GM18870 (cell line): ENCODE data around the gene WDR86.

Experiments used
- ATAC-seq: cut with Tn5 transposase; IDR thresholded peaks from one replicate; pipeline ENCODE4 v1.9.1; 2021; ENCODE audit warnings: moderate library complexity; ENCODE audit not compliant: unreplicated experiment

Gene WDR86

DNA sequence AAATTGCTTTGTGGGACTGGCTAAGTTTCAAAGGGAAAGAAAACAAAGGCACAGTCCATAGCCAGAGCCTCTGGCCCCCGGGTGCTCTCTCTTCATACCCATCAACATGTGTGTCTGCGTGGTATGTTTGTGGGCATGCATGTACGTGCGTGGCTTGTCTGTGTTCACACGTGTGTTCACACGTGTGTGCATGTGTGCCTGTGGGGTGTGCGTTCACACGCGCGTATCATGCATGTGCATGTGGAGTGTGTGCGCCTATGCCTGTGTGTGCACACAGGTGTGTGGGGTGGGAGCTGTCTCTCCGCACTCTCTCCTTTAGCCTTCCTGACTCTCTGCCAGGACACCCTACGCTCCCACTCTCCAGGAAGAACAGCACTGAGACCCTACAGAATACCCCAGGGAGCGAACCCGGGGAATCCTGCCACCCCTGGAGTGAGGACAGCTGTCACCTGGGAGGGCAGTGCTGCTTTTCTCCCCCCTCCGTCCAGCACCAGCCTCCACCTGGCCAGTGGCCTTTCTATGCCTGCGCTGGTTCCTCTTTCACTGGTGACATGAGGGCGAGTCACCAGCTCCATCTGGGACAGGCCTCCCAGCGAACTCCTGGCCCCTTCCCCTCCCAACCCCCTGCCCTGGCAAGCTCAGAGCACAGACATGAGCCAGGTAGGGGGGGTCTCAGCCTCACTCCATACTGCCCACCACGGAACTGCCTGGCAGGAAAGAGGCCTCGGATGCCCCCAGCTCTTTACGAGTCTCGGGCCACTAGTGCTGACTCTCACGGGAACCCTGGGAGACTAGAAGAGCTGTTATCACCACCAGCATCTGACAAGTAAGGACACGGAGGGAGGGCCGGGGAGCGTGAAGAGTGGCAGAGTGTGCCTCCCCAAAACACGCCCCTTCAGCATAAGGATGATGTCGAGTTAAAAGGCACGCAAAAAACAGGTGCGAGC is 16.5 kb downstream of the WDR86 start:
- ATAC-seq = no peak

DNA sequence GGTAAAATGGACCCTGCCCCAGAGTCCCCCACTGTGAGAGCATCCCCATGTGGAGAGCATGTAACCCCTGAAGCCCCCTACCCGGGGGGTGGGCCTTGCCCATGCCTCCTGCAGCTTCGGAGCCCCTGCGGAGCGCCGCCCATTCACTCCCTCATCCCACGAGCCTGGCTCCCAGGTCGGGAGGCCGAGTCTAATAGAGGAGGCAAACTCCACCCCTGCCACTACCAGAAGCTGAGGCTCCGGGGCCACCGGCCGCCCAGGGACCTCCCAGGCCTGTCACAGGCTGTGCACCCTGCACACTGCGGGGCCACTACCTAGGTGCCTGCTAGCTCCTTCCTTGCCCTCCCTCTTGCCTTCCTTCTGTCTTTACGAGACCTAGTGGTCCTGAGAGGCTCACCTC is 17.4 kb downstream of the WDR86 start:
- ATAC-seq = no peak

DNA sequence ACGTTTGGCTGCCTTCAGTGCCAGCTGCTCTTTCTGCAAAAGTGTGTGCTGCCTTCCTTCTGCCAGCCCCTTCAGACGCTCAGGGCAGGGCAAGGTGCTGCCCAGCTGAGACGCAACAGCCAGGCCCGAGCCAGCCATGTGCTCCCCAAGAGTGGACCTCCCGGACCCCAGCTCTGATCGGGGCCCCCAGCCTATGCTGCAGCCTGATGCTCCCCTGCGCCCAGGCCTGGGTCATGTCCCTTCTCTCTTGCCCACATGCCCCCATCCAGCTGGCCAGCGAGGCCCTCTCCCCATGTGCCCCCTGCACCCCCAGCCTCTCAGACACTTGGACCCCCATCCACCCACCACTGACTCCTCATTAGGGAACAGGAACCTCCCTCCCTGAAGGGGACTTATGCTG is 17.8 kb downstream of the WDR86 start:
- no peak for ATAC-seq

DNA sequence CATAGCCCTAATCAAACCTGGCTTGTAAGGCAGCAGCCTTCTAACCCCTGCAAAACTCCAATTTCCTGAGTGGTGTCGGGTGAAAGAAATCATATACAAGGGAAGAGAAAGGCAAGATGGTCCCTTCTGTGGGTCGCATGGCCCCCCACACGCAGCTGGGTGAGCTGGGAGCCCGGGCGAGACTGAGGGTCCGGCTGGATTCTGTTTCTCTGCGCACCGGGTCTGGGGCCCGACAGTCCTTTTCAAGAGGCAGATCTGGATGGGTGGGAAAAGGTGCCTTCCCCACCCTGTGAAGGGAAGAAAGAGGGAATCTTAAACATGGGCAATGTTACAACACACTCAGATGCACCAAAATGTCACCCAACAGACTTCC is 18.5 kb downstream of the WDR86 start:
- ATAC-seq = no peak

- ATAC-seq = no peak
Measured at GRCh38 chr7:151390598-151391357, 19.1 kb downstream of the WDR86 start.

GRCh38 chr7:151389768-151390597 is 19.9 kb downstream of the WDR86 start:
- ATAC-seq = no peak

GRCh38 chr7:151389096-151389767 is 20.6 kb downstream of the WDR86 start:
- no peak for ATAC-seq

GRCh38 chr7:151388430-151388829 is 21.4 kb downstream of the WDR86 start:
- no peak for ATAC-seq

DNA sequence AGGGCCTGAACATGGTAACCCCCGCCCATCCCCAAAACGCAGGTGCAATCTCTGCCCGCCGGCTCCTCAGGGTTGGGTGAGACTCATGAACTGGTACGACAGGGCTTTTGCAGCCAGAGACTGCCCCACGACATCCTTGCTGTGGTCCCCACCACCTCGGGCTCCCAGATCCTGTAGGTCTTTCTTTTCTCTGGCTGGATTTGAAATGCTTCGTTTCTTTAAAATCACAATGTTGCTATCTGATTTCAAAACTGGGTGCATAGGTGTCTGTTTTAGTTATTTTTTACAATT is 21.9 kb downstream of the WDR86 start:
- ATAC-seq = no peak

GRCh38 chr7:151387161-151388006 is 22.5 kb downstream of the WDR86 start:
- ATAC-seq = no peak

- no peak for ATAC-seq
Measured at GRCh38 chr7:151386301-151387160, 23.3 kb downstream of the WDR86 start.

- ATAC-seq = no peak
Measured at GRCh38 chr7:151385626-151386300, 24.1 kb downstream of the WDR86 start.

- no peak for ATAC-seq
Measured at GRCh38 chr7:151384776-151385625, 24.8 kb downstream of the WDR86 start.

- ATAC-seq = no peak
Measured at GRCh38 chr7:151384352-151384697, 25.5 kb downstream of the WDR86 start.

DNA sequence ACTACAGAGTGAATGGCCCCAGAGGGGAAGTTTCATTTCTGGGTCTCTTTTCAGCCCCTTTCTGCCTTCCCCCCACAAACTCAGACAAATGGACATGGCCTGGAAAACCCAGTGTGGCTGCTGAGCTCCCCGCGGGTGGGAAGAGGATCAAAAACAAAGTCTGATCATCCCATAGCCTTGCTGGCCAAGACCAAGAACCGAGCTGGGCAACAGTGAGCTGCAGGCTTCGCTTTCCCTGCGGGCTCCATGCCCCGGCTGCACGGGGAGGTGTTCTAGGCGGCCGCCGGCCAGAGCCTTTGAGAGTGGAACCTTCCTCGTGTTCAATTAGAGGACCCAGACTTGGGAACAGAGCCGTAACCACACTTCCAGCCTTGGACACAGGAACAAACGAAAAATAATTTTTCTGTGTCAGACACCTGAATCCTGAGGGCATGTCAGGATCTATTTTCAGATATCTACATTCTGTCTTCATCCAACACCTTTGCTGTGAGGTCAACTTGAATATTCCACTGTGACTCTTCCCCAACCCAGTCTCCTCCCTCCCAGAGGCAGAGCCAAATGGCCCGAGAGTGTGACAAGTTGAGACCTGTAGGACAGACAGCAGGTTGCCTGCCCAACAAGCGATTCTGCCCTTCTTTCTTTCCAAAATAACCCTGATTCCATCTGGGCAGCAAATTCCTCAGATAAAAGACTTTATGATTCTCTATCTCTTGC is 26.0 kb downstream of the WDR86 start:
- ATAC-seq = no peak

DNA sequence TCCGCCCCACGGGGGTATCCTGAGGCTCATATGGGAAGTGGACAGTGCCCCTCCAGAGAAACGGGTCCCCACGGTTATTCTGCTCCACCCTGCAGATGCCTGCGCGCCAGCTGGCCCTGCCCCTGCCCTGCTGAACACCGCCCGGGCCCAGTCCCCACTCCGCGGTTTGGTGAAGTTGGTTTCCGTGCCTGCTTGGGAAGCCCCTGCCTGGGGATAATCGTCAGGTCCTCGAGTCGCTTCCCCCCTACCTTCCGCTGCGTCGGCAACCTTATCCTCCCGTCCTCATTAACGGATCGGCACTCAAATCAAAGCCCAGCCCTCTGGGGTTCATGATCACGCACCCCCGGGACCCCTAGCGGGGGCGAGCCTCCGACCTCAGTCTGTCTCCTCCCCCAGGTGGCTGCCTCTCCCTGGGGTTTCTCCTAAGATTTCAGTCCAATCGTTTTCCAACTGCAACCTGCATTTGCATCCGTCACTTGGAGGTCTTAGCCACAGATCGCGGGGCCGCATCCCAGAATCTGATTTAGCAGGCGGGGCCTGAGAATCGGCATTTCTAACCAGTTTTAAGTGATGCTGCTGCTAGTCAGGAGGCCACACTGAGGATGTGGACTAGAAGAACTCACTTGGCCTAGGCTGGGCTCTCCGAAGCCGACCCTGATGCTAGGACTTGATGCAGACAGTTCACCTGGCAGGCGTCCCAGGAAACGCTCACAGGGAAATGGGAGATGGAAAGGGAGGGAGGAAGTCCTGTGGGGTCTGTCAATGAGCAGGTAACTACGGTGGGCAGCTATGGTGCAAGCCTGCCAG is 27.6 kb downstream of the WDR86 start:
- ATAC-seq = no peak
